Stimulated activated CD8-positive, alpha-beta memory T cell treated with anti-CD3 and anti-CD28 coated beads, Interleukin-15, amount 100 ng/mL, for 1 hour (primary cell): Measurements from ENCODE around the gene DOCK7.
"Not testable (repeated sequence)": the region's sequence is repeated elsewhere in the genome, so short reads cannot be mapped to it uniquely, and the experiment has no call there.

Experiments used
- DNase-seq: peaks from one replicate; pipeline ENCODE4 v3.0.0-alpha.2; 2020; ENCODE audit warnings: low read depth

The DOCK7 gene, protein sequence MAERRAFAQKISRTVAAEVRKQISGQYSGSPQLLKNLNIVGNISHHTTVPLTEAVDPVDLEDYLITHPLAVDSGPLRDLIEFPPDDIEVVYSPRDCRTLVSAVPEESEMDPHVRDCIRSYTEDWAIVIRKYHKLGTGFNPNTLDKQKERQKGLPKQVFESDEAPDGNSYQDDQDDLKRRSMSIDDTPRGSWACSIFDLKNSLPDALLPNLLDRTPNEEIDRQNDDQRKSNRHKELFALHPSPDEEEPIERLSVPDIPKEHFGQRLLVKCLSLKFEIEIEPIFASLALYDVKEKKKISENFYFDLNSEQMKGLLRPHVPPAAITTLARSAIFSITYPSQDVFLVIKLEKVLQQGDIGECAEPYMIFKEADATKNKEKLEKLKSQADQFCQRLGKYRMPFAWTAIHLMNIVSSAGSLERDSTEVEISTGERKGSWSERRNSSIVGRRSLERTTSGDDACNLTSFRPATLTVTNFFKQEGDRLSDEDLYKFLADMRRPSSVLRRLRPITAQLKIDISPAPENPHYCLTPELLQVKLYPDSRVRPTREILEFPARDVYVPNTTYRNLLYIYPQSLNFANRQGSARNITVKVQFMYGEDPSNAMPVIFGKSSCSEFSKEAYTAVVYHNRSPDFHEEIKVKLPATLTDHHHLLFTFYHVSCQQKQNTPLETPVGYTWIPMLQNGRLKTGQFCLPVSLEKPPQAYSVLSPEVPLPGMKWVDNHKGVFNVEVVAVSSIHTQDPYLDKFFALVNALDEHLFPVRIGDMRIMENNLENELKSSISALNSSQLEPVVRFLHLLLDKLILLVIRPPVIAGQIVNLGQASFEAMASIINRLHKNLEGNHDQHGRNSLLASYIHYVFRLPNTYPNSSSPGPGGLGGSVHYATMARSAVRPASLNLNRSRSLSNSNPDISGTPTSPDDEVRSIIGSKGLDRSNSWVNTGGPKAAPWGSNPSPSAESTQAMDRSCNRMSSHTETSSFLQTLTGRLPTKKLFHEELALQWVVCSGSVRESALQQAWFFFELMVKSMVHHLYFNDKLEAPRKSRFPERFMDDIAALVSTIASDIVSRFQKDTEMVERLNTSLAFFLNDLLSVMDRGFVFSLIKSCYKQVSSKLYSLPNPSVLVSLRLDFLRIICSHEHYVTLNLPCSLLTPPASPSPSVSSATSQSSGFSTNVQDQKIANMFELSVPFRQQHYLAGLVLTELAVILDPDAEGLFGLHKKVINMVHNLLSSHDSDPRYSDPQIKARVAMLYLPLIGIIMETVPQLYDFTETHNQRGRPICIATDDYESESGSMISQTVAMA (N-terminal part only)

GRCh38 chr1:62687903-62688686 is at the start of gene DOCK7:
DOCK7 (minus strand) TSS chr1:62688386; CDS start chr1:62688264, 122 bp downstream.
- DNase-seq: no peak

GRCh38 chr1:62735491-62736171 is 47.4 kb upstream of the DOCK7 start:
- no peak for DNase-seq

DNA sequence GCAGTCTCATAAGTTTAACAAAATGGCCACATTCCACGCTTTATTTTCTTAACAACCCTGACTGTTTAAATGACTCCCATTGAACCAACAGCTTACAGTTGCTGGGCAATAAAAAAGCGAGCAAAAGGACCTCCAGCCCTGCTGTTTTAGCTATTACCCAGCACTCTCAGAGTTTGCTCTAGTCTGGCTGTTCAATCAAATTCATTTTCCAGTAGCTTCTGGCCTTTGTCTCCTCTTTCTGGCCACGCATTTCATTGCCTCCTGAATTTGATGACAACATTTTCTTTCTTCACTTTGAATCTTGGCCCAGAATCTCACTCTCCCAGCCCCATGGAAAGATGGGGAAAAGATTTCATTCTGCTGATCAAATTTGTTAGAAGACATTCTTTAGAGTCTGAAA is 44.1 kb upstream of the DOCK7 start:
- DNase-seq: no peak

DNA sequence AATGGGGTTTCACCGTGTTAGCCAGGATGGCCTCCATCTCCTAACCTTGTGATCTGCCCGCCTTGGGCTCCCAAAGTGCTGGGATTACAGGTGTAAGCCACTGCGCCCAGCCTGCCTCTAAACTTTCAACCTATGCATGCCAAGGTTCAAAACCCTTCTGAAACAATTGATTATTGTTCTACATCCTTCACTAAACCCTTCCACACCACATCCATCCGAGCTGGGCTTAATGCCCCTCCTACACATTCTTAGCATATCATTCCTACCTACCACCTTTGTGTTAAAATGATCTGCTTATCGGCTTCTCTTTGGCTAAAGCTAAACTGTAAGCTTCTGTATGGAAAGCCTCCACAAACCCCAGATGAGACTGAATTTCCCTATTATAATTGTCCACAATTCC is 40.8 kb upstream of the DOCK7 start:
- DNase-seq: no peak

DNA sequence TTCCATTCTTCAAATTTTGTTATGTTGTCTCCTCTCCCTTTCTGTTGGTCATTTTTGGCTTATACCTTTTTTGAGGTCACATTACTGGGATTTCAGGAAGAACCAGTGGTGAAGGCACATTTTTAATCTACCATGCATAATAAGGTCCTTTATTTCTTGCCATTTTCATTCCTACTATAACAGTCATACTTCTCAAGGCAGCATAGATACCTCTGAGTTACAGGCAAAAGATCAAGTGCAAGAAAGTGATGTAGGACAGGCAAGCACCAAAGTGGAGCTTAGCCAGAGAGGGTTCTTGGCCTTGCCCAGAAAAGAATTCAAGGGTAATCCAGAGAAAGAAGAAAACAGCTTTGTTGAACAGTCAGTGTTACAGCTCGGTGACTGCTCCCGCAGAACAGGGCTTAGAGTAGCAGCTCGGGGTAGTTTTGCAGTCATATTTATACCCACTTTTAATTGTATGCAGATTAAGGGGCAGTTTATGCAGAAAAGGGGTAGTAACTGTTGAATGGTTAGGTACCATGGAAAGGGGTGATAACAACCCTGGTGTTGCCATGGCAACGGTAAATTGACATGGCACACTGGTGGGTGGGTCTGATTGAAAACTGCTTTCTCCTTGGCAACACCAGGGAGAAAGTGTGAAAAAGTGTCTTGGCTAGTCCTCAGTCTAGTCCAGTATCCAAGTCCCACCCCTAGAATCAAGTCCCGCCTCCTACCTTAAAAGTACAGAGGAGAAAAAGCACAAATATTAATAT is 39.6 kb upstream of the DOCK7 start:
- no peak for DNase-seq

DNA sequence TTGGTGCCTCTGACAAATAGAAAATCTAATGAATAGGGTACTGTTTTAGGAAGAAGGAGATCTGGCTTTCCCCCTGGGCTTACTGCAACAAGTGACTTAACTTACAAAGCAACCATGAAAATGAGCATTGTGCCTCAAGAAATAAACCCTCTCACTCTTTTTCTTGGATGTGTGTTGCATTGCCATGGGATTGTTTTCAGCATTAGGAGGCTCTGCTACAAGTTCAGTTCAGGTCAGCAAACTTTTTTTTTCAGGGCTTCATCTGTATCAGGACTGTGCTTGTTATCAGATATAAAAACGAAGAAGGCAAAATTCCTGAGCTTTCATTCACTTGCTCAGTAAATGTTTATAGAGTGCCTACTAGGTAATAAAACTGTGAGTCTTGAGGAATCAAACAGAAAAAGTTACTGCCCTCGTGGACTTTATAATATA is 37.8 kb upstream of the DOCK7 start:
- DNase-seq: no peak

DNA sequence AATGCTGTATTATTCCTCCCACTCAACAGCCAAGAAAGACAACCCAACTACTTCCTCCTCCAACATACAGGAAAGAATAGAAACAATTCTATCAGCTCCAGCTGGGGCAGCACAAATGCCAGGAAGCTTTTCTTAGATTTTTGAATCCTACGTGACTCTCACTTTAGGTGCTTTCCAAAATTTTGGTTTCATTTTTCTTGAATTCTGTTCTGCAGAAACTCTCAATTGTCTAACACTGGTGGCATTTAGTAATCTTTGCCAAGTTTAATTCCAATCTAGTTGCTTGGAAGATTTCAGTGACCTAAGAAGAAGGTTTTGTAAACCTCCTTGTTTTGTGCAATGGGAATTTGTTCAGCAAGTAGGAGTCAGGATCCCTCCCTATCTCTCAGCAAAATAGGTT is 37.1 kb upstream of the DOCK7 start:
- DNase-seq: no peak

DNA sequence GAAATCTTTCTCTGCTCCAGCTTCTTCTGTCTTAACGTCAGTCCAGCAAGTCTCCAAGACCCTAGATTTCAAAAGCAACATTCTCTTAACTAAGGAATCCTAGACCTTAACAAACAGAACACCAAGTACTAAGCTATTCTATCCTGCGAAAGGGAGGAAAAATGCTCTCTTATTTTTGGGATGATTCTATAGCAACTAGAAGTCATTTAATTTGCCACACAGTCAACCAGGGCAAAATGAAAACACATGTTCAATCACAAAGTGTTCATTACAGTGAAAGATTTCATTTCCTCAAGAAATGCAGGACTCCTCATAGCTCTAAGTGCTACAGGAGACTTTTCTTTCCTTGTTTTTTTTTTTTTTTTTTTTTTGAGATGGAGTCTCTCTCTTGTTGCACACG is 36.2 kb upstream of the DOCK7 start:
- DNase-seq: no peak

DNA sequence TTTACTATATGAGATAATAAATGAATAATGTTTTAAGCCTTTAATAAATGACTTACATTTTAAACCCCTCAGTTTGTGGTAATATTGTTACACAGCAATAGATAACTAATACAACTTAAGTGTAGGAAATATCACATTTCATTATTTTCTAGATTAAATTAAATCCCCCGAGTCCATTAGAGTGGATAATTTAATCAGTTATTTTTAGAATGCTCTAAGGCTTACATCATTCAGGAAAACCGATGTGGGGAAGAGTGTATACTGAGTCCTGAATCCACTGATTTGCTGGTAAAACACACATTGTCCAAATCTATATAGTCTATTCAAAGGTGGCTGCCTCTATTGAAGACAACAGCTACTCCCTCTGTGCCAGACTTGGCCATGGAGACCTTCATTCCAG is 35.7 kb upstream of the DOCK7 start:
- no peak for DNase-seq

DNA sequence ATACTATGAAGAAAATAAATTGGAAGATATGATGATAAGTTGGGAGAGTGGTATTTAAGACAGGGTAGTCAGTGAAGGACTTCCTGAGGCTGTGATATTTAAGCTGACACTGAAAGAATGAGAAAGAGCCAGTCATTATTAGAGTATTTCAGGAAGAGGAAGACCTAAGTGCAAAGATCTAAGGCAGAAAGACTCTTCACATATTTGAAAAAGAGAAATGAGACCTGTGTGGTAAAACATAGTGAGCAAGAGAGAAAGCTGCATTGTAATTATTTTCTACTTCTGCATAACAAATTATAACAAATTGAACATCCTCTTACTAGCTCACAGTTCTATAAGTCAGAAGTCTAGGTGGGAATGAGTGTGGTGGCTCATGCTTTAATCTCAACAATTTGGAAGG is 34.6 kb upstream of the DOCK7 start:
- no peak for DNase-seq

DNA sequence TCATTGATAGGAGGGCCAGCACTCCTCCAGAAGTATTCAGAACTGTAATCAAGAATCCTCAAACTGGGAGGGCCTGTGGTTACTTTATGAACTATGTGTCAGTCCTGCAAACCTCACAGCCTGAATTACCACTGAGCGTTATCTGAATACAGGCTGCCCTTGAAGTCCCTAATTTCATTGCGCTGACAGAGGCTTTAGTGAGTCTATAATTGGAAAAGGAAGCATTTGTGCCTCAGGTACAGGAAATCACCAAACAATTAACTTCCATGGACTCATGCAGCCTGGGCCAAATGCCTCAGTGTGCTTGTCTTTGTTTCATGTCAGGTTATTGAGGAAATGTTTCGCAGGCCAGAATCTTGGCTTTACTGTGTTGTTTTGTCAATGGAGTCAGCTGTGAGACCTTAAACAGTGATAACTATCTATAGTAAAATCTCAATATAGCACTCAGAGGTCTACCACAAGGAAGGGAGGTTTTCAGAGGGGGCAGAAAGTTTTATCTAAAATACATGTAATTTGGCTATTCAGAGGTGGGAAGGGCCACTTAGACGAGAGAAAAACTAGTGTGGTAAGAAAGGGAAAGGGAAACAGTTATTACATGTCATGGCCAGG is 32.9 kb upstream of the DOCK7 start:
- no peak for DNase-seq

DNA sequence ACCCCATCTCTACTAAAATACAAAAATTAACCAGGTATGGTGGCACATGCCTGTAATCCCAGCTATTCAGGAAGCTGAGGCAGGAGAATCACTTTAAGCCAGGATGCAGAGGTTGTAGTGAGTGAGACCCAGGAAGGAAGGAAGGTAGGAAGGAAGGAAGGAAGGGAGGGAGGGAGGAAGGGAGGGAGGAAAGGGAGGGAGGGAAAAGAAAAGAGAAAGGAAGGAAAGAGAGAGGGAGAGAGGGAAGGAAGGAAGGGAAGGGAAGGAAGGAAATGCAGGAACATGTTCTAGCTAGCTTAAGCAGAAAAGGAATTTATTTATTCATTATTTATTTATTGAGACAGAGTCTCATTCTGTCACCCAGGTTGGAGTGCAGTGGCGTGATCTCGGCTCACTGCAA is 30.2 kb upstream of the DOCK7 start:
- not testable (repeated sequence) for DNase-seq

DNA sequence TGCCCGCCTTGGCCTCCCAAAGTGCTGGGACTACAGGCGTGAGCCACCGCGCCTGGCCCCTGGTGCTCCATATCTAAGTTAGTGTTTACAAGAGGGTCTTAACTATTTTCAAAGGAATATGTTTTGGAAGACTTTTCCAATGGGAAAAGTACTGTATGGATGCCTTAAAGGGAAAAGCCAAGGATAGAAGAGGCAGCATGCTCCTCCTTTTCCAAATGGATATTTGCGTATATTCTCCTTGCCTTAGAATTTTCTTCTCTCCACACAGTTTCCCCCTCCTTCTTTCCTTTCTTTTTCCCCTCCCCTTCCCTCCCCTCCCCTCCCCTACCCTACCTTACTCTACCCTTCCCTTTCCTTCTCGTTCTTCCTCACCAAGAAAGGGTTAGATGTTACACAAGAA is 29.3 kb upstream of the DOCK7 start:
- no peak for DNase-seq

- no peak for DNase-seq
These were observed 28.2 kb upstream of the DOCK7 start for GRCh38 chr1:62716397-62716796.

DNA sequence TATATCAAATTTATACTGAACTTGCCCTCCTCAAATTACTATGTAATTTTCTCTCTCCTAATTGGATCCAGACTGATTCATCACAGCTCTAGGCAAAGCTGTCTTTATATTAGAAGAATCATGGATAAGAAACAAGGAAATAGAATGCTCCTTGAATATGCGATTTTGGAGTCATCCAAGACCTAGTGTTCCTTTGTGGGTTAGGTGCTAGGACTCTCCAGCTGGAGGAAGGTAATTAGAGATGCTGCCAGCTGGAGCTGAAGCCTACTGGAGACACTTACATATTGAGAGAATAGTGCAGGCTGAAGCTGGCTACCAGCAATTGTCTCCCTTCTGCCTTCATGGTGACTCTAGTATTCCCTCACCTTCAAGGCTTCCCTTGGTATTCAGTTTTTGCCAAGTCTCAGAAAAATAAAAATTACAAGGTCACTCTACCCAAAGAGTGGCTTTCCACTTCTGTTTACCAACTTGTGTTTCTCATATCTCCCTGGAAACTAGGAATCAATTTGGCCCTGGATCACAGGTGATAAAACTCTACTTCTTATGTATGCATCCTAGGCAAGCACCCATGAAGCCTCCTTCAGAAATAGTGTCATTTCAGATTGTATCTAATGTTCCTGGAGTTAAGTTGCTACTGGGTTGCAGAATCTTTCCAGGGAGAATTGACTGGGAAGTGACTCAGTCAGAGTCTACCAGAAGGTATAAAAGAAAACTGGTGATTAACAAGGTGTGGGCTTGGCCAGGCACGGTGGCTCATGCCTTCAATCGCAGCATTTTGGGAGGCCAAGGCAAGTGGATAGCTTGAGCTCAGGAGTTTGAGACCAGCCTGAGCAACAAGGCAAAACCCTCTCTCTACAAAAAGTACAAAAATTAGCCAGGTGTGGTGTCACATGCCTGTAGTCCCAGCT is 24.4 kb upstream of the DOCK7 start:
- no peak for DNase-seq

GRCh38 chr1:62707744-62708120 is 19.5 kb upstream of the DOCK7 start:
- no peak for DNase-seq

- no peak for DNase-seq
These were observed 19.0 kb upstream of the DOCK7 start for GRCh38 chr1:62706985-62707743.

DNA sequence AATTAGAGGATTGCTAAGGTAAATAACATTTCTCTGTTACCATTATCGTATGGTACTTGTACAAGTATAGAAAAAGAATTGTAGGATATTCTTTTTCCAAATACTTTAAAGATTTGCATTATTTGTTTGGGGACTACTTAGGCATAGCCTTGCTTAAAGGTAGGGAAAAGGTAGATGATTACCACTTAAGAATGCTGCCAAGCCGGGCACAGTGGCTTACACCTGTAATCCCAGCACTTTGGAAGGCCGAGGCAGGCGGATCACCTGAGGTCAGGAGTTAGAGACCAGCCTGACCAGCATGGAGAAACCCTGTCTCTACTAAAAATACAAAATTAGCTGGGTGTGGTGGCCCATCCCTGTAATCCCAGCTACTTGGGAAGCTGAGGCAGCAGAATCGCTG is 10.0 kb upstream of the DOCK7 start:
- not testable (repeated sequence) for DNase-seq
